ENCODE measurements around the gene MUC12. TPM values are rescaled to one million over a fixed set of nuclear protein-coding genes. Genes with fewer than 3 reads are reported as not detected.

MUC12 gene
- total RNA-seq, 1 experiment from 2014 or later: 11.5 TPM

DNA sequence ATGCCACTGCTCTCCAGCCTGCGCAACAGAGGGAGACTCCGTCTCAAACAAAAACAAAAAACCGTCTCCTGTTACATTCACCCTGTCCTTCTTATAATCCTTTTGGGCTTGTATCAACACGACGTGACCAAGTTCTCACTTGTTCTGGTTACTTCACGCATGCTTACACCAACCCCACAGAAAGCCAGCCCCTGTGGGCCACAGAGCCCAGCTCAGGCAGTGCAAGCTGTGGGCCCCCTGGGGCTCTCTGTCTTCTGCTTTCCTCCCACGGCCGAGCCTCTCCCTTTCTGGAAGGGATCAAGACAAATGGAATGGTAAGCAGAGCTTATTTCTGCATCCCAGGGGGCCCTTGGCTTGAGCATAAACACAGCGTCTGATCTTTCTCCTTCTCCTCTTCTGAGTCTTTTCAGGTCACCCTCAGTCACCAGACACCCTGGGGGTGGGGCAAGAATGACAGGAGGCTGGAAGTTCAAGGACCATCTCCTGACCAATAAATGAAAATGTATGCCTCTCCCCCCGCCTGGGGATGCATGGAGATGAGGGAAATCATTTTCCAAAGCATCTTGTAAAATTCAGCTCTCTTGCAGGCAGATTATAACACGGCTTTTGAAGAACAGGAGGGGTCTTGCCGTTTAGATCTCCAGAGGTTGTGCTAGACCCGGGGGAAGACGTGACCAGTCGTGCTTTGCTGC lies 96.9 kb downstream of the MUC12 start:
- no peak overlapping the region for H3K4ac ChIP-seq (ENCODE audit: low read depth, low read length)
- H3K36me3 Mint-ChIP-seq (ENCODE audit: insufficient read depth in 1 of 3, low read depth in 3 of 3): no peaks in the 10 kb centered on the region; a peak in 1 of 7 replicates
- H2BK12ac ChIP-seq (ENCODE audit: insufficient read length, low read depth, low read length): no peak overlapping the region
- H3K4me1 ChIP-seq (ENCODE audit: insufficient read depth, low read length): 0 out of 2 replicates have a peak, but pooled peaks cover 1% of the 10 kb centered on the region
- H2BK15ac ChIP-seq (ENCODE audit: low read depth, low read length): no peak overlapping the region
- WGBS (ENCODE audit: extremely low coverage, insufficient read length, low lambda C conversion rate): no CpG with 5 or more reads among the region's 15 CpGs
- H3K14ac ChIP-seq (ENCODE audit: insufficient read depth, low read length): no peak overlapping the region
- H3K9me3 Mint-ChIP-seq: no peaks in the 10 kb centered on the region
- peak overlapping the region in 2 of 3 experiments; percentile 45 to 63; a peak in 4 of 7 replicates for H3K27ac Mint-ChIP-seq
- H3K4me3 Mint-ChIP-seq: 0 out of 5 replicates have a peak overlapping the region, but pooled peaks of 1 of the 2 experiments have one; percentile 34
- no peaks in the 10 kb centered on the region for H3K79me1 ChIP-seq (ENCODE audit: insufficient read depth, low read depth, low read length, poor library complexity, severe bottlenecking)
- DNase-seq: no peak
- H4K5ac ChIP-seq (ENCODE audit: insufficient read length, low read depth, low read length): no peak overlapping the region
- H2BK20ac ChIP-seq (ENCODE audit: low read depth, low read length, poor library complexity, severe bottlenecking): no peak overlapping the region
- no peaks in the 10 kb centered on the region for H3K23me2 ChIP-seq (ENCODE audit: insufficient read length, low read depth, low read length, poor library complexity, severe bottlenecking)
- H2AFZ ChIP-seq (ENCODE audit: low read length): no peak overlapping the region
- no peak overlapping the region for H3K9ac ChIP-seq (ENCODE audit: extremely low read depth, insufficient read length, low read length)
- no peaks in the 10 kb centered on the region for H3K79me2 ChIP-seq (ENCODE audit: insufficient read depth, low read length)
- no peaks in the 10 kb centered on the region for H3K27me3 ChIP-seq (ENCODE audit: insufficient read depth, low read length)
- peaks cover 11% of the 10 kb centered on the region for H3K27me3 Mint-ChIP-seq (ENCODE audit: low read depth)
- no peak overlapping the region for H3K4me2 ChIP-seq (ENCODE audit: insufficient read depth, insufficient read length, low read length)
- H3K56ac ChIP-seq (ENCODE audit: insufficient read length, low read depth, low read length): no peak overlapping the region
- no peak overlapping the region for H4K91ac ChIP-seq (ENCODE audit: insufficient read length, low read depth, low read length)
- H2BK120ac ChIP-seq (ENCODE audit: low read depth, low read length, poor library complexity, severe bottlenecking): no peak overlapping the region
- no peak overlapping the region for H2BK5ac ChIP-seq (ENCODE audit: insufficient read length, low read length)
- no peak overlapping the region for H3K27ac ChIP-seq (ENCODE audit: insufficient read length, low read depth, low read length)
- H4K20me1 ChIP-seq (ENCODE audit: control insufficient read depth, insufficient read depth, insufficient read length): no peaks in the 10 kb centered on the region
- H3K18ac ChIP-seq (ENCODE audit: insufficient read length, low read depth, low read length): no peak overlapping the region
- no peaks in the 10 kb centered on the region for H3K9me3 ChIP-seq (ENCODE audit: control insufficient read depth, low read depth, low read length)
- H3K23ac ChIP-seq (ENCODE audit: insufficient read length, low read depth, low read length): no peak overlapping the region
- H2AK5ac ChIP-seq (ENCODE audit: insufficient read length, low read length): no peak overlapping the region
- peaks cover 11 to 12% of the 10 kb centered on the region in 2 experiments for H3K4me1 Mint-ChIP-seq
- no peak overlapping the region for H4K8ac ChIP-seq (replicated peaks; ENCODE audit: insufficient read length, low read depth, low read length)
- H3T11ph ChIP-seq (ENCODE audit: low read length): no peak overlapping the region
- TF ChIP-seq, protein P1, sequence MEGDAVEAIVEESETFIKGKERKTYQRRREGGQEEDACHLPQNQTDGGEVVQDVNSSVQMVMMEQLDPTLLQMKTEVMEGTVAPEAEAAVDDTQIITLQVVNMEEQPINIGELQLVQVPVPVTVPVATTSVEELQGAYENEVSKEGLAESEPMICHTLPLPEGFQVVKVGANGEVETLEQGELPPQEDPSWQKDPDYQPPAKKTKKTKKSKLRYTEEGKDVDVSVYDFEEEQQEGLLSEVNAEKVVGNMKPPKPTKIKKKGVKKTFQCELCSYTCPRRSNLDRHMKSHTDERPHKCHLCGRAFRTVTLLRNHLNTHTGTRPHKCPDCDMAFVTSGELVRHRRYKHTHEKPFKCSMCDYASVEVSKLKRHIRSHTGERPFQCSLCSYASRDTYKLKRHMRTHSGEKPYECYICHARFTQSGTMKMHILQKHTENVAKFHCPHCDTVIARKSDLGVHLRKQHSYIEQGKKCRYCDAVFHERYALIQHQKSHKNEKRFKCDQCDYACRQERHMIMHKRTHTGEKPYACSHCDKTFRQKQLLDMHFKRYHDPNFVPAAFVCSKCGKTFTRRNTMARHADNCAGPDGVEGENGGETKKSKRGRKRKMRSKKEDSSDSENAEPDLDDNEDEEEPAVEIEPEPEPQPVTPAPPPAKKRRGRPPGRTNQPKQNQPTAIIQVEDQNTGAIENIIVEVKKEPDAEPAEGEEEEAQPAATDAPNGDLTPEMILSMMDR (conservative IDR thresholded peaks at IDR 0.05): no peak

Data from H9 (cell line).